Breast epithelium (tissue), 3 donors: ENCODE results near the gene PTPRZ1.

ENCODE experiments used
- CTCF ChIP-seq, 3 donors: fragments of 450-650 bp; IDR thresholded peaks; one replicate each; pipeline ENCODE4 v1.5.1; 2016 to 2017; ENCODE audit warnings: antibody characterized with exemption in 3 of 3, mild to moderate bottlenecking in 3 of 3, moderate library complexity in 3 of 3
- POLR2A ChIP-seq: fragments of 450-650 bp; IDR thresholded peaks from one replicate; pipeline ENCODE4 v1.6.1; 2016; ENCODE audit warnings: antibody characterized with exemption, mild to moderate bottlenecking, moderate library complexity
- POLR2AphosphoS5 ChIP-seq, 3 donors: sonication (generic); formaldehyde crosslinking; IDR thresholded peaks; one replicate each; pipeline ENCODE4 v1.6.1; 2017; ENCODE audit warnings: antibody characterized with exemption in 3 of 3

- TF ChIP-seq CTCF (IDR thresholded peaks at IDR 0.05) (no peak), POLR2AphosphoS5 (IDR thresholded peaks at IDR 0.05) (no peak), POLR2A (no peak)
Observed at GRCh38 chr7:121945066-121945465, 72.1 kb downstream of the PTPRZ1 start.
